Right lobe of liver (tissue), 4 donors: ENCODE measurements around the gene PRKAG2.

Source experiments
- POLR2A ChIP-seq: fragments of 450-650 bp; IDR thresholded peaks from one replicate; pipeline ENCODE4 v1.6.1; 2017; ENCODE audit warnings: antibody characterized with exemption, mild to moderate bottlenecking
- TF ChIP-seq, protein P1 (sequence below), 4 donors: fragments of 200-600 bp in 3 of 4; fragments of 450-650 bp in 1 of 4; IDR thresholded peaks; one replicate each; pipeline versions ENCODE4 v1.5.1 to v1.8.0; 2016 to 2022; ENCODE audit warnings: antibody characterized with exemption in 4 of 4, mild to moderate bottlenecking in 2 of 4
- donor health status: DM: no; HTN: no; CAD: no.
- donor health status: DM: no; HTN: no; CAD: no.
- donor health status: DM: no; HTN: yes; CAD: no.

DNA sequence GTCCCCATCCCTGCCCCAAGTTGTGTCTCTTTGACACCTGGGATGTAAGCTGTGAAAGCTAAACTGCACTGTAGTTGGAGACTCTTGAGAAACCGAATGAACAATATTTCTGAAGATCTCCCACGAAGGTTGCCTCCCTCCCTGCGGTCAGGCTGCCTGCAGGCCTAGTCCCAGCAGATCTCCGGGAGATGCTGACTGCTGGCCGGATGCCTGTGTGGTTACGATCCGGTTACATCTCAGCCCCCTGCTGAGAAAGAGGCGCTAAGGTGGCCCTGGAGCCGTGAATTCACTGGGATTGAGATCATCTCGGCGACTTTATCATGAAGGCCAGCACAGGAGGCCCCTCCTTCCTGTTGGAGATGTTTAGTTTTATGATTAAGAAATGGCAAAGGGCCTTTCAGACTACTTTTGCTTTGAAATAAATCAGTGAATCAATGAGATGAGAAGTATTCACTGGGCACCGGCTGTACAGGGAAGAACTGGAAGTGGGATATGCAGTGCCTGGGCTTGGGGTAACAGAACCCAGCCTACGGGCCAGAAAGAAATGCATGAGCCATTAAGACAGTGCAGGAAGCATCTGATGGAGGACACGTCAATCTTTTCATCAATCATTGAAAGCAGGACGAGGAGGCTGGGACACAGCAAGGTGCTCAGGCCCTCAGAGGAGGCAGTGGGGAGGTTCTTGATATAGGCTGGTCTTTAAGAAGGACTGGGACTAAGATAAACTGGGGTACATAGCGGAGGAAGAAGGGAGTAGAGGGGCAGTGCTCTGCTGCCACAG, 177.6 kb downstream of the PRKAG2 start:
- TF ChIP-seq, protein P1, sequence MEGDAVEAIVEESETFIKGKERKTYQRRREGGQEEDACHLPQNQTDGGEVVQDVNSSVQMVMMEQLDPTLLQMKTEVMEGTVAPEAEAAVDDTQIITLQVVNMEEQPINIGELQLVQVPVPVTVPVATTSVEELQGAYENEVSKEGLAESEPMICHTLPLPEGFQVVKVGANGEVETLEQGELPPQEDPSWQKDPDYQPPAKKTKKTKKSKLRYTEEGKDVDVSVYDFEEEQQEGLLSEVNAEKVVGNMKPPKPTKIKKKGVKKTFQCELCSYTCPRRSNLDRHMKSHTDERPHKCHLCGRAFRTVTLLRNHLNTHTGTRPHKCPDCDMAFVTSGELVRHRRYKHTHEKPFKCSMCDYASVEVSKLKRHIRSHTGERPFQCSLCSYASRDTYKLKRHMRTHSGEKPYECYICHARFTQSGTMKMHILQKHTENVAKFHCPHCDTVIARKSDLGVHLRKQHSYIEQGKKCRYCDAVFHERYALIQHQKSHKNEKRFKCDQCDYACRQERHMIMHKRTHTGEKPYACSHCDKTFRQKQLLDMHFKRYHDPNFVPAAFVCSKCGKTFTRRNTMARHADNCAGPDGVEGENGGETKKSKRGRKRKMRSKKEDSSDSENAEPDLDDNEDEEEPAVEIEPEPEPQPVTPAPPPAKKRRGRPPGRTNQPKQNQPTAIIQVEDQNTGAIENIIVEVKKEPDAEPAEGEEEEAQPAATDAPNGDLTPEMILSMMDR (IDR thresholded peaks at IDR 0.05) = no peak
- TF ChIP-seq POLR2A = no peak
